OCI-LY1 (cell line): ENCODE data around the gene ST6GAL1.

ENCODE experiments used
- H2AFZ ChIP-seq: fragments of 200-600 bp; sonication (generic), shearing (Covaris generic); 2 replicates; pipeline ENCODE4 v1.6.0; 2014; ENCODE audit warnings: antibody characterized with exemption, mild to moderate bottlenecking, low read length
- H3F3A ChIP-seq: fragments of 200-600 bp; sonication (generic), shearing (Covaris generic); 2 replicates; pipeline ENCODE4 v1.6.0; 2014; ENCODE audit warnings: mild to moderate bottlenecking, antibody characterized with exemption, low read length, moderate library complexity; ENCODE audit not compliant: insufficient read depth
- H3K27ac ChIP-seq: fragments of 200-600 bp; sonication (generic); 2 replicates; pipeline ENCODE4 v1.5.1; 2014; ENCODE audit warnings: low read length, mixed run types, mild to moderate bottlenecking, low read depth; ENCODE audit not compliant: poor library complexity, severe bottlenecking
- H3K27me3 ChIP-seq: fragments of 200-600 bp; sonication (generic); 2 replicates; pipeline ENCODE4 v1.6.0; 2014; ENCODE audit warnings: antibody characterized with exemption, mild to moderate bottlenecking, low read length, moderate library complexity; ENCODE audit not compliant: insufficient read depth
- H3K36me3 ChIP-seq: fragments of 200-600 bp; sonication (generic); 2 replicates; pipeline ENCODE4 v1.6.1; 2014; ENCODE audit warnings: mild to moderate bottlenecking, antibody characterized with exemption, low read length, moderate library complexity, mixed read lengths; ENCODE audit not compliant: insufficient read depth
- H3K4me1 ChIP-seq: fragments of 200-600 bp; sonication (generic); 2 replicates; pipeline ENCODE4 v1.5.1; 2014; ENCODE audit warnings: mild to moderate bottlenecking, low read length, moderate library complexity; ENCODE audit not compliant: insufficient read depth, severe bottlenecking
- H3K4me2 ChIP-seq: fragments of 200-600 bp; sonication (generic), shearing (Covaris generic); 2 replicates; pipeline ENCODE4 v1.6.1; 2014; ENCODE audit warnings: low read length
- H3K4me3 ChIP-seq: fragments of 200-600 bp; sonication (generic); 2 replicates; pipeline ENCODE4 v1.5.1; 2014; ENCODE audit warnings: low read length, low read depth, mild to moderate bottlenecking, mixed read lengths; ENCODE audit not compliant: poor library complexity, severe bottlenecking
- H3K79me2 ChIP-seq: fragments of 200-600 bp; shearing (Covaris generic); 2 replicates; pipeline ENCODE4 v1.6.1; 2016; ENCODE audit warnings: mixed run types, low read length, mixed read lengths; ENCODE audit not compliant: insufficient read depth
- H3K9ac ChIP-seq: fragments of 200-600 bp; sonication (generic), shearing (Covaris generic); 2 replicates; pipeline ENCODE4 v1.6.1; 2014; ENCODE audit warnings: mild to moderate bottlenecking, low read length, mixed read lengths
- H3K9me2 ChIP-seq: fragments of 200-600 bp; sonication (generic), shearing (Covaris generic); 2 replicates; pipeline ENCODE4 v1.6.1; 2014; ENCODE audit warnings: low read depth, mild to moderate bottlenecking, low read length, mixed read lengths
- H3K9me3 ChIP-seq: fragments of 200-600 bp; shearing (Covaris generic); 2 replicates; pipeline ENCODE4 v1.6.1; 2014; ENCODE audit warnings: low read length, mixed read lengths
- H4K20me1 ChIP-seq: fragments of 200-600 bp; sonication (generic), shearing (Covaris generic); 2 replicates; pipeline ENCODE4 v1.6.0; 2016; ENCODE audit warnings: mild to moderate bottlenecking, low read length; ENCODE audit not compliant: insufficient read depth
- CTCF ChIP-seq: fragments of 200-600 bp; sonication (generic), shearing (Covaris generic); IDR thresholded peaks from 2 replicates; pipeline ENCODE4 v1.5.1; 2017; ENCODE audit warnings: mild to moderate bottlenecking, antibody characterized with exemption, low read length, moderate library complexity, mixed read lengths
- EZH2 ChIP-seq: fragments of 200-600 bp; sonication (generic), shearing (Covaris generic); IDR thresholded peaks from 2 replicates; pipeline ENCODE4 v1.8.0; 2017; ENCODE audit warnings: borderline replicate concordance, mixed run types, mild to moderate bottlenecking, antibody characterized with exemption, low read length, moderate library complexity, mixed read lengths

Gene ST6GAL1

GRCh38 chr3:187026317-187026670, 96.0 kb downstream of the ST6GAL1 start:
- H3K4me3 ChIP-seq, result peak overlapping the region; percentile 58
- peak overlapping the region; percentile 74 for H3K9ac ChIP-seq
- TF ChIP-seq EZH2 (no peak), CTCF (no peak)
- H3K27me3 ChIP-seq, result no peaks in the 10 kb centered on the region
- no peaks in the 10 kb centered on the region for H3K9me3 ChIP-seq
- peaks cover 95% of the 10 kb centered on the region for H3K4me1 ChIP-seq
- no peaks in the 10 kb centered on the region for H3K9me2 ChIP-seq
- H3K79me2 ChIP-seq, result peaks cover 63% of the 10 kb centered on the region
- 0 out of 2 replicates have a peak, but pooled peaks cover 14% of the 10 kb centered on the region for H3F3A ChIP-seq
- peak overlapping the region; percentile 78 for H3K4me2 ChIP-seq
- H3K36me3 ChIP-seq, result peaks cover 49% of the 10 kb centered on the region
- H2AFZ ChIP-seq, result no peak overlapping the region
- H4K20me1 ChIP-seq, result no peaks in the 10 kb centered on the region
- peak overlapping the region; percentile 96 for H3K27ac ChIP-seq

- H3K4me2 ChIP-seq, result peak overlapping the region; percentile 70
- 0 out of 2 replicates have a peak, but pooled peaks cover 14% of the 10 kb centered on the region for H3F3A ChIP-seq
These were observed 97.4 kb downstream of the ST6GAL1 start for GRCh38 chr3:187027531-187028278.

GRCh38 chr3:187031934-187032333, 101.6 kb downstream of the ST6GAL1 start:
- 0 out of 2 replicates have a peak, but pooled peaks cover 2% of the 10 kb centered on the region for H3K9me3 ChIP-seq
- H3K9ac ChIP-seq, result no peak overlapping the region
- no peak overlapping the region for H2AFZ ChIP-seq
- H3K36me3 ChIP-seq, result peaks cover 91% of the 10 kb centered on the region
- H3K4me1 ChIP-seq, result peaks cover 55% of the 10 kb centered on the region
- no peak for TF ChIP-seq CTCF
- TF ChIP-seq EZH2, result no peak
- H3K9me2 ChIP-seq, result no peaks in the 10 kb centered on the region
- H3K4me2 ChIP-seq, result peak overlapping the region; percentile 35; the same call in 1 of the 2 replicates
- peaks cover 96% of the 10 kb centered on the region for H3K79me2 ChIP-seq
- peak overlapping the region; percentile 96 for H3K27ac ChIP-seq
- no peaks in the 10 kb centered on the region for H4K20me1 ChIP-seq
- no peaks in the 10 kb centered on the region for H3F3A ChIP-seq
- H3K4me3 ChIP-seq, result no peak overlapping the region
- H3K27me3 ChIP-seq, result no peaks in the 10 kb centered on the region

More at GRCh38 chr3:187027531-187028278, 97.4 kb downstream of the ST6GAL1 start:
- Histone ChIP-seq H3K4me1 (peaks cover 91% of the 10 kb centered on the region), H3K9me2 (no peaks in the 10 kb centered on the region), H3K9me3 (no peaks in the 10 kb centered on the region), H3K36me3 (peaks cover 60% of the 10 kb centered on the region), H4K20me1 (no peaks in the 10 kb centered on the region), H3K4me3 (peak overlapping the region; percentile 58), H3K79me2 (peaks cover 66% of the 10 kb centered on the region), H2AFZ (no peak overlapping the region), H3K9ac (peak overlapping the region; percentile 84), H3K27ac (peak overlapping the region; percentile 96), H3K27me3 (no peaks in the 10 kb centered on the region)
- TF ChIP-seq EZH2 (no peak), CTCF (peak; percentile 25; the same call in 1 of the 2 replicates)
